GM18499 (cell line): ENCODE results near the gene CTU2.

ENCODE experiments used
- ATAC-seq: cut with Tn5 transposase; IDR thresholded peaks from one replicate; pipeline ENCODE4 v1.9.1; 2021; ENCODE audit warnings: moderate number of reproducible peaks; ENCODE audit not compliant: insufficient read depth, unreplicated experiment

Gene CTU2

DNA sequence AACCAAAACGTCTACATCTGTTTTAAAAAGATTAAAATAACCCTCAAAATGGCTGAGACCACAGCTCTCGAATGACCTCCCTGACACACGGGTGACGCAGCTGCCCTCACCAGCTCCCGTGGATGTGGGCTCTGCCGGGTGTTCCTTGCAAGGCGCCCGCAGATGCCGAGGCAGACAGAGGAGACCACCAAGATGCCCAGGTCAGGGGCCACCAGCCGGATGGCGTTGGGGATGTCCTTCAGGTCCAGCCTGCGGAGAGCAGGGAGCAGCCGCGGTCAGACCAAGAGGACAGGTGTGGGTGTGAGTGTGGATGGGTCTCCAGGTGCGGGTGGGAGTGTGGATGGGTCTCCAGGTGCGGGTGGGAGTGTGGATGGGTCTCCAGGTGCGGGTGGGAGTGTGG is 35.1 kb downstream of the CTU2 start:
- ATAC-seq, result no peak

DNA sequence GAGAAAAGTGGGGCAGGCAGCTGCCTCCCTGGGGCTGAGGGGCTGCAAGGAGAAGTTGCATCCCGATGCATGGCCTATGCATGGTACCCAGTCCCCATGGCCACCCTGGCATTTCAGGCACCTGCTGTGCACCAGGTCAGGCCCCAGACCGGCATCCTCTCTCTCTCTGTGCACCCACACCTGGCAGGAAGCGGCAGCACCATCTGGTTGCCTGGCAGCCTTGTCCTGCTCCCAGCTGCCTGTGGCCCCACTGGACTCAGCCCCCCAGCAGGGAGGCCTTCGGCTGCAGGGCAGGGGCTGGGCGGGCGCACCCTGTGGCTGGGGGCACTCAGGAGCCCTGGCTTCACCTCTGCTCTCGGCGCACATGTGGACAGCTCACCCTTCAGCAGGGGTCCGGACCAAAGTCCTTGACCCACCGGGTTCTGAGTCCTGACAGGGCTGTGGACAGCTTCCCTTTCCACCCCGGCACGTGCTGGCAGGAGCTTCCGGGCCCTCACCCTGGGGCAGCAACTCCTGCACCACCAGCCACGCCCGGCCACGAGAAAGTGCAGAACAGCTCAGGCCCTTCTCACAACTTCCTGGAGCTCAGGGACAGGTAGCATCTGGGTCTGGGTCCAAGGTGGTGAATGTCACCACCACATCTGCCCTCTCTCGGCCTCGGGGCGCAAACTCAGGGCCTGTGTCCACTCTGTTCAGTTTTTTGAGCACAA is 36.7 kb downstream of the CTU2 start:
- no peak for ATAC-seq

- ATAC-seq, result no peak
Observed at GRCh38 chr16:88743693-88744576, 37.6 kb downstream of the CTU2 start.

DNA sequence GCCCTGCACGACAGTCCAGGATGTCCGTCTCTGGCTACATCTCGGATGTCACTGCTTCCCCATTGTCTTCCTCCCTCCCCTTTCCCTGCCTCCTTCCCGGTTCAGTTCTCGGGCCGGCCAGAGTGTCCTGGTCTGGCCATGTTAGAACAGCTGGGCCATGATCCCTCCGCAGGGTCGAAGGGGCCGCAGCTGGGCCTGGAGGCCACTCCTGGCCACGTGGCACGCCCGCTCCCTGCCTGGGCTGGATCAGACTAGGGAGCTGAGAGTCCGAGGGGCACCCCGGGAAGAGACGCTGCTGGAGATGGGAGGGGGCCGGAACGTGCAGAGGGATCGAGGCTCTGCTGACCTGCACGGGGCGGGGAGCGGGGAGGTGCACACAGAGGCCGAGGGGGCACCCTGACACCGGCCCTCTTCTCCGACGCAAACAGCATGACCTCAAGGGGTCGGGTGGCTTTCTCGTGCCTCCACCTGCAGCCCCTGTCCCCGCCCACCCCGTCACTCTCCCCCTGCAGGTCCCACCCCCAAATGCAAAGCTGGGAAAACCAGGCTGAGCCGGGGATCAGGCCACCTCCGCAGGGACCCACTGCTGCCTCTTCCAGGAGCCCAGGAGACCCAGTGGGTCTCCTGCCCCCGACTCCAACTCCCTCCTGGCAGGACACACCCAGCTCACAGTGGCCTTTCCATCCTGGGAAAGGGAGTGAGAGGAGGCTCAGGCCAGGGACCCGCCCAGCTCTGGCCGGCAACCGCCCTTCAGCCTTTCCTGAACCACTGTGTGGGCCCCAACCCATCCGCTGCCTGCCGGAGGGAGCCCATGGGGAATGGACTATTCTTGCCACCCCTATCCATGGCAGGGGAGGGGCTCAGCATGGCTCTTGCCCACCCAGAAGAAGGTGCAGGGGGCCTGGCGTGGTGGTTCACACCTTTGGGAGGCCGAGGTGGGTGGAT is 38.5 kb downstream of the CTU2 start:
- ATAC-seq, result no peak

DNA sequence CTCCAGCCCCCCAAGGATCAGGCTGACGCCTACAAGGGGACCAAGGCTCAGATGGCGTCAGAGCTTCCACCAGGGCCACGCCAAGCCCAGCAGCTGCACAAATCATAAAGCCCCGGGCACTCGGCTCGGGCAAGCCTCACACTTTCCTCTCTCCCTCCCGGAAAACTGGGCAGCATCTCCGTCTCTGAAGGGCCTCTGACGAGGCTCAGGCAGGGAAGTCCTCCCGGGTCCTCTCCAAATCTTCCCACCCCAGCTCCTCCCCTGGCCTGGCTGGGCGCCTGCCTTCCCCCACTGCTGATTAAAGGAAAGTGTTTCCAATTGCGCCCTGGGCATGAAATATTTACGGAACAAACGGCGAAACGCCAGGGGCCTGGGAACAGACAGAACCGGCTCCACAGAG is 40.2 kb downstream of the CTU2 start:
- ATAC-seq, result no peak

DNA sequence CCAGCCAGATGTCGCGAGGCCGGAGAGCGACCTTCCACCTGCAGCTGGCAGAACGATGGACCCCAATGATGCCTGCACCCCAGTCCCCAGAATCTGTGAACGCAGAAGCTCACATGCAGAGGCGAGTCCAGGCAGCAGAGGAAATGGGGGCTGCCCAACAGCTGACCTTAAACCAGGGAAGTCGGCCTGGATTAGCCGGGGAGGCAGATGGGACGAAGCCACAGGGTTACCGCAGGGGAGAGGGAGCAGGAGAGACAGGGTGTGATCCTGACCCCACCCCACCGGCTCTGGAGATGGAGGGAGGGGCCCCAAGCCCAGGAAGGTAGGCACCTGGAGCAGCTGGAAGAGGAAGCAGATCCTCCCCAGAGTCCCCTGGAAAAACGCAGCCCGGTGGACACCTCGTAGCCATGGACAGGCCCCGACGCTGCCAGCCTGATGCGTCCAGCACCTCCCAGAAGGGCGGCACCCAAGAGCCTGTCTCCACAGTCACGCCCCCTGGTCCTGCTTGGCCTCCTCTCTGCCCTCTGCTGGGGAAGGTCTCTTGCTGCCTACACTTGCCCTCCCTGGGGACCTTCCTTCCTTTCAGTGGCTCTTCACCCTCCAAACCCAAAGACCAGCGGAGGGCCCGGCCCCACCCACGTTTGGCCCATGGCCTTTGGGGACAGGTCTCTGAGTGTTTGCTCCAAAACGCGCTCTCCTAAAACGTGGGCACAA is 41.4 kb downstream of the CTU2 start:
- ATAC-seq, result no peak

DNA sequence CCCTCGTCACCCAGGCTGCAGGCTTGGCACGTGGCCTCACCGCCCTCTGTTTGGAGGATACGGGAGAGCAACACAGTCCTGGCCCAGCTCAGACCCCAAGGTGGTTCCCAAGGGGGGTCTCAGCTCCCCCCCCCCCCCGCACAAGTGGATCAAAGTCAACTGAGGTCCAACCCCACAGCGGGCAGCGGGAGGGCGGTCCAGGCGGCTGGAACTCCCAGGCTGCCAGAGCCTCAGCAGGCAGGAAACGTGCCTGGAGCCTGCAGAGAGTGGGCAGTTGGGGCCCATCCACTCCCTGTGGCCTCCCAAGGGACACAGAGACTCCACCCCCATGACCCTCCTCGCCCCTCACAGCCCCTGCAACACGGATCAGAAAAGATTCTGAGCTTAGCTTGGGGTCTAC is 42.1 kb downstream of the CTU2 start:
- no peak for ATAC-seq

DNA sequence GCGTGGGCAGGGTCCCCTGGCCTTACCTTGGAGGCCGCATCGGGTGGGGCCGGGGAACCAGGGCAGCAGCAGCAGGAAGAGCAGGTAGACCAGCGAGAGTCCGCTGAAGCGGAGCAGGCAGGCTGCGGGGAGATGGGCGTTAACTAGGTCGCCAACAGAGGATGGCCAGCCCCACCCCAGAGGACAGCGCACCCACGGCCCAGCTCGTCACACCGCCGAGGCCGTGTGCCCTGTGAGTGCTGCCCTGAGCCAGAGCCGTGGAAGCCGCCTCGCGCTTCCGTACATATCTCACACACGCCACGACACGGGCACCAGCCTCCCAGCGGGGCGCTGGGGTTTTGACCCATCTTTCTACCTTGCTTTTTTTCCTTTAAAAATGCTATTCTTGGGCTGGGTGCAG is 43.1 kb downstream of the CTU2 start:
- ATAC-seq, result no peak

GRCh38 chr16:88750854-88751253 is 44.6 kb downstream of the CTU2 start:
- ATAC-seq, result no peak

- ATAC-seq, result no peak
Observed at GRCh38 chr16:88752386-88753002, 46.2 kb downstream of the CTU2 start.

GRCh38 chr16:88753191-88753590 is 46.9 kb downstream of the CTU2 start:
- ATAC-seq, result no peak

- ATAC-seq, result no peak
Observed at GRCh38 chr16:88753602-88754001, 47.3 kb downstream of the CTU2 start.

DNA sequence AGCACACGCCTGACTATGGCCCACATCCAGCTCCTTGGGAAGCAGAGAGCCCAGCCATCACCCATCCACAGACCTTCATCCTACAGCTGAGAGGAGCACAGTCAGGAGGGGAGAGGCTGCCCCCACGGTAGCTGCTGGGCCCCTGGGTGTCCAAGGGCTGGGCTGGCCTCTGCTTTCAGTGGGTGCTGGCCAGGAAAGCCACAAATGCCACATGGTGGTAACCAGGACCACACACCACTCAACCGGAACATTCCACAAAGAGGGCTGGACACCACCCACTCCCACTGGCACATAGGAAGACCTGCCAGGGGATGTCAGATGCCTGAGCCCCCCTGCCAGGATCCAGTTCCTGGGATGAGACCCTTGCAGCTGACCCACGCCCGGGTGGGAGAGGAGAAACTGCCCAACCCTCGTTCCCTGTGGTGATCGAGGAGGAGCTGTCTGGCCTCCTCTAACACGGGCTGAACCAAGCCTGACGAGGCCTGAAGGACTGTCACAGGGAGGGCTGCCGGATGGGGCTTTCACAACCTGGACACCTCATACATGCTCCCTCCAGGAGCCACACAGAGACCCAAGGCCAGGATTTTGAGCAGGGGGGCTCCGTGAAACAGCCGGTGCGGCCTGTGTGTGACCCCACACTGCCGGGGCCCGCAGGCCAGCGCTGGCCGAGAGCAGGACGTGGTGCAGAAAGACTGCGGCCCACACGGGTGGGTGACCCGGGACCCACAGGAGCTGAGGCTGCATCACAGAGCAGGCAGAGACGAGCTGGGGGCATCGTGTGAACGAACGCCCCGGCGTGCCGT is 48.0 kb downstream of the CTU2 start:
- ATAC-seq, result no peak

DNA sequence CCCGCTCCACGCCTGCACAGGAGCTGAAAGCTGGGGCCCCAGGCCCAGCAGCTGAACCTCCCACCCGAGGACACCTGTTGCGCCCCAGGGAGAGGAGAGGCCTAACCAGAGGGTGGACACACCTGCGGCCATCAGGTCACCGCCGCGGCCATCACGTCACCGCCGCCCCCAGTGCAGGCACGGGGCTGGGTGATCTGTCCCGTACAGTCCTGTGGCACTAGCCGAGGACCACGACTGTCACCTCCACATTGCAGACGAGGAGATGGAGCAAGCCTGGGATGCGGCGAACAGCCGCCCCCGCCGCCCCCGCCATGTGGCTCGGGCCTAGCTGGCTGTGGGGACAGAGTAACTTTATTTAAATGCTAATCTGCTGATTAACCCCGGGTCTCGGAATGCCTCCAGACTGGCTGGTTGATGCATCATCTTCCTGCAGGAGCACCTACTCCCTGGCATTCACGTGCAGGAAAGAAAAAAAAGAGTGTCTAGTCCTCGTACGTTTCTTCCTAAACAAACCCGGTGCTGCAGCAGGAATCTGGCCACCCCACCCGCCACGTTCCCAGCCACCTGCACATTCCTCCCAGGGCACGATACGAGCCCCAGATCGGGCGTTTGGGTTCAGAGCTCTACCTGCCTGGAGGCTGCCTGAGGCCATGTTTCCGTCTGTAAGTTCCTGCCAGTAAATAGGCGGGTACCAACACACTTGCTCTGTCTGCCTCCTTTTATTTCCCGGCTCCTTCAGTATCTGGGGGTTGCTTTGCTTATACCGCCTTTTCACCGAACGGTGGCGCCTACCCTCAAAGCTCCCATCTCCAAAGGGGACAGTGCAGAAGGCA is 48.8 kb downstream of the CTU2 start:
- ATAC-seq, result no peak

- ATAC-seq, result no peak
Observed at GRCh38 chr16:88755745-88756443, 49.6 kb downstream of the CTU2 start.

GRCh38 chr16:88758227-88758943 is 52.1 kb downstream of the CTU2 start:
- no peak for ATAC-seq

DNA sequence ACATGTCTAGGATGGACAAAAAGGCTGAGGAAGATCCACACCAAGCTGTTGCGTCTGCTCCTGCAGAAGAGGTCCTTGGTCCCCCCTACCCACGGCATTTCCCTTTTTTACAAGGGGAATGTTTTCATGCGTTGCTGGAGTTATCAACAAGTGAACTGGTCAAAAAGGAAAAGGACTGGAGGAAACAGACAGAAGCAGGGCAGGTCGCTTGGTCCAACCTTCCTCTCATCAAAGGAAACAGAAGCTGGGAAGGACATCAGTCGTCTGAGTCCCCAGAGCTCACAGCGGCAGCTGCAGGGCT is 52.6 kb downstream of the CTU2 start:
- no peak for ATAC-seq
